Measurements from ENCODE around the gene CHRND. TPM values are rescaled to one million over a fixed set of nuclear protein-coding genes. Genes with fewer than 3 reads are reported as not detected.

Gene CHRND
- total and polyA plus RNA-seq, 2 experiments from 2014 or later: 0.10 to 0.11 TPM

DNA sequence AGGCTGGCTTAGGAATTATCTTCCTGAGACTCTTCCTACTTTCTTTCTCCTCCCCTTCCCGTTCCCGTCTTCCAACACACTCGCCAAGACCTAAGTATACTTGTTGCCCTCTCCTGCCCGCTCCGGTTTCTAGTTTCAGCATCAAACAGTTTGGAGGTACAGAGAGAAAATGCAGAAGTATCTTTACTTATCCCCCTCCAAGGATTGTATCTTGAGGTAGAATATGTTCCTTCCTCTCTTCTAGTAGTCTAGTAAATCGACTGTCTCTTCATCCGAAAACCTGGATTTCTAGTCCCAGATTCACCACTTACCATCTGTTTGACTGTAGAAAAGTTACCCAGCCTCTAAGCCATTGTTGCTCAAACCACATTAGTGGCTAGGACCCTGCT is 25.3 kb downstream of the CHRND start (continued):
- TF ChIP-seq, protein P1, sequence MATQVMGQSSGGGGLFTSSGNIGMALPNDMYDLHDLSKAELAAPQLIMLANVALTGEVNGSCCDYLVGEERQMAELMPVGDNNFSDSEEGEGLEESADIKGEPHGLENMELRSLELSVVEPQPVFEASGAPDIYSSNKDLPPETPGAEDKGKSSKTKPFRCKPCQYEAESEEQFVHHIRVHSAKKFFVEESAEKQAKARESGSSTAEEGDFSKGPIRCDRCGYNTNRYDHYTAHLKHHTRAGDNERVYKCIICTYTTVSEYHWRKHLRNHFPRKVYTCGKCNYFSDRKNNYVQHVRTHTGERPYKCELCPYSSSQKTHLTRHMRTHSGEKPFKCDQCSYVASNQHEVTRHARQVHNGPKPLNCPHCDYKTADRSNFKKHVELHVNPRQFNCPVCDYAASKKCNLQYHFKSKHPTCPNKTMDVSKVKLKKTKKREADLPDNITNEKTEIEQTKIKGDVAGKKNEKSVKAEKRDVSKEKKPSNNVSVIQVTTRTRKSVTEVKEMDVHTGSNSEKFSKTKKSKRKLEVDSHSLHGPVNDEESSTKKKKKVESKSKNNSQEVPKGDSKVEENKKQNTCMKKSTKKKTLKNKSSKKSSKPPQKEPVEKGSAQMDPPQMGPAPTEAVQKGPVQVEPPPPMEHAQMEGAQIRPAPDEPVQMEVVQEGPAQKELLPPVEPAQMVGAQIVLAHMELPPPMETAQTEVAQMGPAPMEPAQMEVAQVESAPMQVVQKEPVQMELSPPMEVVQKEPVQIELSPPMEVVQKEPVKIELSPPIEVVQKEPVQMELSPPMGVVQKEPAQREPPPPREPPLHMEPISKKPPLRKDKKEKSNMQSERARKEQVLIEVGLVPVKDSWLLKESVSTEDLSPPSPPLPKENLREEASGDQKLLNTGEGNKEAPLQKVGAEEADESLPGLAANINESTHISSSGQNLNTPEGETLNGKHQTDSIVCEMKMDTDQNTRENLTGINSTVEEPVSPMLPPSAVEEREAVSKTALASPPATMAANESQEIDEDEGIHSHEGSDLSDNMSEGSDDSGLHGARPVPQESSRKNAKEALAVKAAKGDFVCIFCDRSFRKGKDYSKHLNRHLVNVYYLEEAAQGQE (IDR thresholded peaks at IDR 0.05; ENCODE audit: unreplicated experiment): no peak
- no peak for TF ChIP-seq CREB1 (CRISPR knock-in tag; IDR thresholded peaks at IDR 0.05; ENCODE audit: low read depth)
- no peak for TF ChIP-seq ZNF331 (CRISPR knock-in tag; IDR thresholded peaks at IDR 0.05; ENCODE audit: low read depth)
- no peak for TF ChIP-seq NANOG (IDR thresholded peaks at IDR 0.05; ENCODE audit: borderline replicate concordance)
- TF ChIP-seq EZH2phosphoT487 (IDR thresholded peaks at IDR 0.05; ENCODE audit: unreplicated experiment): no peak
- no peak for TF ChIP-seq POLR2AphosphoS5 (IDR thresholded peaks at IDR 0.05; ENCODE audit: low read depth)
- TF ChIP-seq, protein P2, sequence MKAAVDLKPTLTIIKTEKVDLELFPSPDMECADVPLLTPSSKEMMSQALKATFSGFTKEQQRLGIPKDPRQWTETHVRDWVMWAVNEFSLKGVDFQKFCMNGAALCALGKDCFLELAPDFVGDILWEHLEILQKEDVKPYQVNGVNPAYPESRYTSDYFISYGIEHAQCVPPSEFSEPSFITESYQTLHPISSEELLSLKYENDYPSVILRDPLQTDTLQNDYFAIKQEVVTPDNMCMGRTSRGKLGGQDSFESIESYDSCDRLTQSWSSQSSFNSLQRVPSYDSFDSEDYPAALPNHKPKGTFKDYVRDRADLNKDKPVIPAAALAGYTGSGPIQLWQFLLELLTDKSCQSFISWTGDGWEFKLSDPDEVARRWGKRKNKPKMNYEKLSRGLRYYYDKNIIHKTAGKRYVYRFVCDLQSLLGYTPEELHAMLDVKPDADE (IDR thresholded peaks at IDR 0.05): no peak

DNA sequence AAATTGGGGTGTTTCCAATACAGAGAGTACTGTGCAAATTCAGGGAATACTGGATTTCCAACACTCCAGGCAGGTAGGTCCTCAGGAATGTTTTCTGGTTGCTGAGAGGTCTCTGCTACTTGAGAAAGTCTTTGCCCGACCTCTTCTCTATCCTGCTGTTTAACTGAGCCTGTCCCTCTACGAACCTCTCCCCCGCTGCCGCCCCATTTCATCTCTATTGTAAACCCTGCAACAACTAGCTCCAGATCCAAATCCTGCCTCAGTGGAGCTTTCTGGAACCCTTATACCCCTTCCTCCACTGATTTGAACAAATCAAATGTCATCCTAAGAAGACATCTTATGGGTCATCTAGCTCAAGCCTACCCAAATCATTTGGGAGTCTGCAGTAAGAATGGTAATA is 25.8 kb downstream of the CHRND start:
- Mint-ChIP-seq H3K36me3 (ENCODE audit: low read depth) (peaks cover 55% of the 10 kb centered on the region), H3K4me3 (peak overlapping the region; percentile 99), H3K9me3 (peaks cover 15% of the 10 kb centered on the region; the same call in 2 of the 3 replicates), H3K27ac (no peak overlapping the region; the same call in 1 of the 2 replicates), H3K27me3 (ENCODE audit: insufficient read depth, low read depth, poor library complexity) (peaks cover 5% of the 10 kb centered on the region), H3K4me1 (peaks cover 15% of the 10 kb centered on the region)
- Histone ChIP-seq H3K4me1 (ENCODE audit: insufficient read depth) (peaks cover 12% of the 10 kb centered on the region), H3K36me3 (ENCODE audit: insufficient read depth) (peaks cover 14% of the 10 kb centered on the region), H3K9me2 (ENCODE audit: insufficient read depth) (no peaks in the 10 kb centered on the region), H2AFZ (no peak overlapping the region), H3K4me3 (peak overlapping the region; percentile 96), H3K27me3 (ENCODE audit: insufficient read depth) (no peaks in the 10 kb centered on the region), H4K20me1 (replicated peaks; ENCODE audit: insufficient read depth) (peaks cover 39% of the 10 kb centered on the region), H3K4me2 (peak overlapping the region; percentile 96), H3F3A (replicated peaks; ENCODE audit: low read depth) (peaks cover 8% of the 10 kb centered on the region), H3K27ac (ENCODE audit: low read depth) (no peak overlapping the region), H3K79me2 (replicated peaks; ENCODE audit: insufficient read depth) (peaks cover 89% of the 10 kb centered on the region)
- no peak for DNase-seq (ENCODE audit: low spot score)
- TF ChIP-seq CREB1 (CRISPR knock-in tag; IDR thresholded peaks at IDR 0.05; ENCODE audit: low read depth) (no peak), STAT1 (IDR thresholded peaks at IDR 0.05; ENCODE audit: unreplicated experiment) (no peak), ZNF331 (CRISPR knock-in tag; IDR thresholded peaks at IDR 0.05; ENCODE audit: low read depth) (no peak), EZH2phosphoT487 (IDR thresholded peaks at IDR 0.05; ENCODE audit: unreplicated experiment) (no peak), NANOG (IDR thresholded peaks at IDR 0.05; ENCODE audit: borderline replicate concordance) (no peak)
- TF ChIP-seq, protein P3, sequence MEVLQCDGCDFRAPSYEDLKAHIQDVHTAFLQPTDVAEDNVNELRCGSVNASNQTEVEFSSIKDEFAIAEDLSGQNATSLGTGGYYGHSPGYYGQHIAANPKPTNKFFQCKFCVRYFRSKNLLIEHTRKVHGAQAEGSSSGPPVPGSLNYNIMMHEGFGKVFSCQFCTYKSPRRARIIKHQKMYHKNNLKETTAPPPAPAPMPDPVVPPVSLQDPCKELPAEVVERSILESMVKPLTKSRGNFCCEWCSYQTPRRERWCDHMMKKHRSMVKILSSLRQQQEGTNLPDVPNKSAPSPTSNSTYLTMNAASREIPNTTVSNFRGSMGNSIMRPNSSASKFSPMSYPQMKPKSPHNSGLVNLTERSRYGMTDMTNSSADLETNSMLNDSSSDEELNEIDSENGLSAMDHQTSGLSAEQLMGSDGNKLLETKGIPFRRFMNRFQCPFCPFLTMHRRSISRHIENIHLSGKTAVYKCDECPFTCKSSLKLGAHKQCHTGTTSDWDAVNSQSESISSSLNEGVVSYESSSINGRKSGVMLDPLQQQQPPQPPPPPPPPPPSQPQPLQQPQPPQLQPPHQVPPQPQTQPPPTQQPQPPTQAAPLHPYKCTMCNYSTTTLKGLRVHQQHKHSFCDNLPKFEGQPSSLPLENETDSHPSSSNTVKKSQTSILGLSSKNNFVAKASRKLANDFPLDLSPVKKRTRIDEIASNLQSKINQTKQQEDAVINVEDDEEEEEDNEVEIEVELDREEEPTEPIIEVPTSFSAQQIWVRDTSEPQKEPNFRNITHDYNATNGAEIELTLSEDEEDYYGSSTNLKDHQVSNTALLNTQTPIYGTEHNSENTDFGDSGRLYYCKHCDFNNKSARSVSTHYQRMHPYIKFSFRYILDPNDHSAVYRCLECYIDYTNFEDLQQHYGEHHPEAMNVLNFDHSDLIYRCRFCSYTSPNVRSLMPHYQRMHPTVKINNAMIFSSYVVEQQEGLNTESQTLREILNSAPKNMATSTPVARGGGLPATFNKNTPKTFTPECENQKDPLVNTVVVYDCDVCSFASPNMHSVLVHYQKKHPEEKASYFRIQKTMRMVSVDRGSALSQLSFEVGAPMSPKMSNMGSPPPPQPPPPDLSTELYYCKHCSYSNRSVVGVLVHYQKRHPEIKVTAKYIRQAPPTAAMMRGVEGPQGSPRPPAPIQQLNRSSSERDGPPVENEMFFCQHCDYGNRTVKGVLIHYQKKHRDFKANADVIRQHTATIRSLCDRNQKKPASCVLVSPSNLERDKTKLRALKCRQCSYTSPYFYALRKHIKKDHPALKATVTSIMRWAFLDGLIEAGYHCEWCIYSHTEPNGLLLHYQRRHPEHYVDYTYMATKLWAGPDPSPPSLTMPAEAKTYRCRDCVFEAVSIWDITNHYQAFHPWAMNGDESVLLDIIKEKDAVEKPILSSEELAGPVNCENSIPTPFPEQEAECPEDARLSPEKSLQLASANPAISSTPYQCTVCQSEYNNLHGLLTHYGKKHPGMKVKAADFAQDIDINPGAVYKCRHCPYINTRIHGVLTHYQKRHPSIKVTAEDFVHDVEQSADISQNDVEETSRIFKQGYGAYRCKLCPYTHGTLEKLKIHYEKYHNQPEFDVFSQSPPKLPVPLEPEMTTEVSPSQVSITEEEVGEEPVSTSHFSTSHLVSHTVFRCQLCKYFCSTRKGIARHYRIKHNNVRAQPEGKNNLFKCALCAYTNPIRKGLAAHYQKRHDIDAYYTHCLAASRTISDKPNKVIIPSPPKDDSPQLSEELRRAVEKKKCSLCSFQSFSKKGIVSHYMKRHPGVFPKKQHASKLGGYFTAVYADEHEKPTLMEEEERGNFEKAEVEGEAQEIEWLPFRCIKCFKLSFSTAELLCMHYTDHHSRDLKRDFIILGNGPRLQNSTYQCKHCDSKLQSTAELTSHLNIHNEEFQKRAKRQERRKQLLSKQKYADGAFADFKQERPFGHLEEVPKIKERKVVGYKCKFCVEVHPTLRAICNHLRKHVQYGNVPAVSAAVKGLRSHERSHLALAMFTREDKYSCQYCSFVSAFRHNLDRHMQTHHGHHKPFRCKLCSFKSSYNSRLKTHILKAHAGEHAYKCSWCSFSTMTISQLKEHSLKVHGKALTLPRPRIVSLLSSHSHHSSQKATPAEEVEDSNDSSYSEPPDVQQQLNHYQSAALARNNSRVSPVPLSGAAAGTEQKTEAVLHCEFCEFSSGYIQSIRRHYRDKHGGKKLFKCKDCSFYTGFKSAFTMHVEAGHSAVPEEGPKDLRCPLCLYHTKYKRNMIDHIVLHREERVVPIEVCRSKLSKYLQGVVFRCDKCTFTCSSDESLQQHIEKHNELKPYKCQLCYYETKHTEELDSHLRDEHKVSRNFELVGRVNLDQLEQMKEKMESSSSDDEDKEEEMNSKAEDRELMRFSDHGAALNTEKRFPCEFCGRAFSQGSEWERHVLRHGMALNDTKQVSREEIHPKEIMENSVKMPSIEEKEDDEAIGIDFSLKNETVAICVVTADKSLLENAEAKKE (CRISPR knock-in tag; IDR thresholded peaks at IDR 0.05): no peak
- no peak for ATAC-seq

Measured in GM23338 (cell line).